ENCODE data around the gene ZNF516. TPM values are rescaled to one million over a fixed set of nuclear protein-coding genes. Genes with fewer than 3 reads are reported as not detected.

The ZNF516 gene
- total RNA-seq, 6 experiments from 2014 or later = 10.2 to 16.0 (median 13.7) TPM

GRCh38 chr18:76420898-76421684 is 74.0 kb downstream of the ZNF516 start:
- no peak overlapping the region for H3K4me3 ChIP-seq
- ATAC-seq (no peak), DNase-seq (no peak)
- H3K27ac ChIP-seq = no peak overlapping the region
- H3K36me3 ChIP-seq = no peaks in the 10 kb centered on the region
- H3K27me3 ChIP-seq = no peaks in the 10 kb centered on the region
- peaks cover 0 to 12% (median 4%) of the 10 kb centered on the region in 4 donors for H3K4me1 ChIP-seq
- no peak for TF ChIP-seq POLR2A (IDR thresholded peaks at IDR 0.05)
- intact Hi-C loops (cut with DNase I) = no loop called here
- H3K9me3 ChIP-seq = no peaks in the 10 kb centered on the region
- WGBS (ENCODE audit: insufficient coverage, low coverage, low lambda C conversion rate, missing lambda C conversion rate) = 82% methylated on average over 5 of the region's 13 CpGs

- no peak for TF ChIP-seq CTCF (IDR thresholded peaks at IDR 0.05)
- TF ChIP-seq POLR2A (IDR thresholded peaks at IDR 0.05) = no peak
- intact Hi-C loops (cut with DNase I) = no loop called here
- ATAC-seq (no peak), DNase-seq (no peak)
- H3K36me3 ChIP-seq = no peaks in the 10 kb centered on the region
- no peak overlapping the region for H3K4me3 ChIP-seq
- H3K4me1 ChIP-seq = peaks cover 0 to 12% (median 4%) of the 10 kb centered on the region in 4 donors
- H3K27ac ChIP-seq = no peak overlapping the region
- H3K27me3 ChIP-seq = no peaks in the 10 kb centered on the region
- H3K9me3 ChIP-seq = no peaks in the 10 kb centered on the region
- no CpG with 5 or more reads among the region's 3 CpGs for WGBS (ENCODE audit: insufficient coverage, low coverage, low lambda C conversion rate, missing lambda C conversion rate)
Measured at GRCh38 chr18:76419811-76420210, 75.2 kb downstream of the ZNF516 start.

- DNase-seq = no peak
- Histone ChIP-seq H3K27ac (no peak overlapping the region), H3K4me3 (no peak overlapping the region)
Measured at GRCh38 chr18:76416911-76417310, 78.1 kb downstream of the ZNF516 start.

GRCh38 chr18:76414936-76415621 is 80.0 kb downstream of the ZNF516 start:
- H3K36me3 ChIP-seq = no peaks in the 10 kb centered on the region
- no peak overlapping the region for H3K4me3 ChIP-seq
- DNase-seq = no peak
- peaks cover 0 to 12% (median 4%) of the 10 kb centered on the region in 4 donors for H3K4me1 ChIP-seq
- WGBS (ENCODE audit: insufficient coverage, low coverage, low lambda C conversion rate, missing lambda C conversion rate) = 90% methylated on average over 4 of the region's 17 CpGs
- H3K27ac ChIP-seq = no peak overlapping the region
- intact Hi-C loops (cut with DNase I) = no loop called here
- H3K27me3 ChIP-seq = no peaks in the 10 kb centered on the region
- ATAC-seq = no peak
- TF ChIP-seq CTCF (IDR thresholded peaks at IDR 0.05) (no peak), POLR2A (IDR thresholded peaks at IDR 0.05) (no peak)
- no peaks in the 10 kb centered on the region for H3K9me3 ChIP-seq

More at GRCh38 chr18:76416911-76417310, 78.1 kb downstream of the ZNF516 start:
- 12% methylated on average over 9 of the region's 9 CpGs for WGBS (ENCODE audit: insufficient coverage, low coverage, low lambda C conversion rate, missing lambda C conversion rate)
- Histone ChIP-seq H3K9me3 (no peaks in the 10 kb centered on the region), H3K27me3 (no peaks in the 10 kb centered on the region), H3K4me1 (peaks cover 0 to 12% (median 4%) of the 10 kb centered on the region in 4 donors), H3K36me3 (no peaks in the 10 kb centered on the region)
- TF ChIP-seq CTCF (IDR thresholded peaks at IDR 0.05) (no peak), POLR2A (IDR thresholded peaks at IDR 0.05) (no peak)
- intact Hi-C loops (cut with DNase I) = no loop called here
- peak; percentile 72 to 84 (median 79) for ATAC-seq
